HuH-7 (cell line): ENCODE data around the gene DOCK1.
A peak's percentile ranks its signal among the peaks of the same experiment; 100 is the strongest.

Source experiments
- DNase-seq: peaks from one replicate; pipeline ENCODE4 v3.0.0; 2011; ENCODE audit warnings: low spot score

DOCK1 gene

DNA sequence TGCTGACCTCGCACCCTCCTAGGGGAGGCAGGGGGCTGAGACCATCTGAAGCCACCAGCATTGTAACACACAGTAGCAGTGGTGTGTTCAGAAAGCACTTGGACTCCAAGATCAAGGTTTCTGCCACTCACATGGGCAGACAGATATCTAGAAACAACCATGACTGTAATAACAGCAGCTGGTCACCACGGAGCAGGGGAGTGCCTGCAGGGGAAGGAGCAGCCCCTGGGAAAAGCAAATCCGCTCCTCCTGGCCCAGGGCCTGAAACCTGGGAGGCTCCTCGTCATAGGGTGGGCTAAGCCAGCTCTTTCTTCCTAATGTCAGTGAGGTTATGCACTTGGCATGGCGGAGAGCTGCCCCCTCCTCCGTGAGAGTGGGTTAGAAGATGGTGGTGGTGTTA lies 409.6 kb downstream of the DOCK1 start:
- no peak for DNase-seq

GRCh38 chr10:127315888-127316287 lies 410.7 kb downstream of the DOCK1 start:
- no peak for DNase-seq

GRCh38 chr10:127318396-127318795 lies 413.2 kb downstream of the DOCK1 start:
- DNase-seq = no peak

GRCh38 chr10:127319271-127319670 lies 414.0 kb downstream of the DOCK1 start:
- no peak for DNase-seq

DNA sequence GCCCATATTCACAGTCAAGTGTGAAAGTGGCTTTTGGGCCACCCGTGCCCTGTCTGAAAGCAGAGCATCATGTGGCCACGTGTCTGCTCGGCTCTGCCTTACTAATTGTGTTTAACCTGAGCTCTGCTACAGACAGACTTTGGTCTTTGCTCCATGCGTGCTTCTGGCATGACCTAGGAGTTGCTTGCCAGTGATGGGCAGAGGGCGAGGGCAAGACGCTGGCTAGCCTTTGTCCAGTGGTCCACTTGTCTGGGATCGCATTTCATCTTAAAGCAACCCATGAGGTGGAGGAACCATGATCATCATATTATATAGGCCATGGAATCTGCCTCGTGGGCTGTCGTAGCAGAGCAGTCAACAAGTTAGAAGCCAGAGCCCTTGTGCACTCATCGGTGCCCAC lies 414.5 kb downstream of the DOCK1 start:
- DNase-seq = no peak

DNA sequence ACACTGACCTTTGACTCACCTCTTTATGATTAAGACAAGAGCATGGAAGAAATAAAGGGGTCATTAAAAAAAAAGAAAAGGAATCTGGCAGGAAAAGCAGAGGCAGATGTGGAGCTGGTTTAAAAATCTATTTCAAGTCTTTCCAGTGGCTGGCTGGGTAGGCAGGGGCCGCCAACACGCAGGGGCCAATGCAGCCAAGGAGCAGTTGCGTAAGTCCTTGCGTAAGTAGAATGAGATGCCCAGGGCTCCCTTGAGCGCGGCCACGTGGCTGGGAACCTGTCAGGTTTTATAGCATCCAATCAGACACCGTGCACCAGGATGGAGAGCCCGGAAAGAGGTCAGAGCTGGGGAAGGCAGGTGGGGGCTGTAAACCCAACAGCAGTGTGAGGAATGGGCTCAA lies 414.9 kb downstream of the DOCK1 start:
- DNase-seq = no peak

GRCh38 chr10:127322286-127322685 lies 417.1 kb downstream of the DOCK1 start:
- DNase-seq = no peak

DNA sequence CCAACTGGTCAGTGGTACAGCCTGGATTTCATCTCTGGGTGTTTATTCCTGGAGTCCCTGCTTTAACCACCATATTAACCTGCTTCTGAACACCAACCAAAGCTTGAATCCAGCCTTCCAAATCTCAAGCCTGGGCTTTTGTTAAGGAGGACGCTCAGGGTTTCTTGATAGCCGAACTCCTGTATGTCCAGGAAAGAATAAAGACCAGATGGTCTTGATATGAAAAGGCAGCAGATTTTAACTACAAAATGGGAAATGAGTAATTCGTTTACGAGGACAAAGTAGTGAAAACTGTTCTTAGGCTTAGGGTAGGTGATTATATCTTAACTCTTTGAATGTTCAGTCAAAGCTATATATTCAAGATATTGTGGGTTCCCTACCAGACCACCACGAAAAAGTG lies 420.3 kb downstream of the DOCK1 start:
- DNase-seq = no peak

- DNase-seq = no peak
Measured at GRCh38 chr10:127326883-127327282, 421.7 kb downstream of the DOCK1 start.

DNA sequence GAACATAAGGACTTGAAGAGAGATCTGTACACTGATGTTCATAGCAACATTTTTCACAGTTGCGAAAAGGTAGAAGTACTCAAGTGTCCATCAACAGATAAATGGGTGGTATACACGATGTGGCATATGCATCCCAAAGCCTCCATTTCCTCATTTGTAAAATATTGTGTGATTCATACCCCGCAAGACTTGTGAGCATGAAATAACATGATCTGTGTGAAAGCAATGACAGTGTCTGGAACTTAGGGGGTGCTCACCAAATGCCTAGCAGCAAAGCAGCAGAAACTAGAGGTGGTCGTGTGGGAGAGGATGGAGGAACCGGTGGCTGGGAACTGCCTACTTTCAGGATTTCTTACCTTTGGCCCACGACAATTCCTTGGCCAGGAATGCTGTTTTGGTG lies 426.5 kb downstream of the DOCK1 start:
- DNase-seq = no peak

DNA sequence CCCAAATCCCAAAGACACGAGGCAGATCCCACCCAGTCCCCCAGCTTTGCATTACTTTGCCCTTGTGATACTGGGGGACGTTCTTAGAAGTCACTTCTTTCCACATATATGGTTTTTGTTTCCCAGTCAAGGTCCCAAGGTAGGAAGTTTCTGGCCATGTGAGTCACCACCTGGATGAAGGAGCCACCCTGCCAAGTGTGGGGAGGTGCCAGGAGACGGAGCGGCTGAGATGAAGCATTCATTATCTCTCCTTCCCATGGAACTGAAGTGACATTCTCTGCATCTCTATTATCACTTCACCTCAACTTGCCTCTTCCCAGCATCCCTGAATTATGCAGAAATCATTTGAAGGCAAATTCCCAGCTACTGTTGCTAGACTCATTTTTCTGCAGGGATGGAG lies 427.4 kb downstream of the DOCK1 start:
- no peak for DNase-seq

- DNase-seq = no peak
Measured at GRCh38 chr10:127337801-127338200, 432.6 kb downstream of the DOCK1 start.

GRCh38 chr10:127338399-127339110 lies 433.3 kb downstream of the DOCK1 start:
- DNase-seq = no peak

DNA sequence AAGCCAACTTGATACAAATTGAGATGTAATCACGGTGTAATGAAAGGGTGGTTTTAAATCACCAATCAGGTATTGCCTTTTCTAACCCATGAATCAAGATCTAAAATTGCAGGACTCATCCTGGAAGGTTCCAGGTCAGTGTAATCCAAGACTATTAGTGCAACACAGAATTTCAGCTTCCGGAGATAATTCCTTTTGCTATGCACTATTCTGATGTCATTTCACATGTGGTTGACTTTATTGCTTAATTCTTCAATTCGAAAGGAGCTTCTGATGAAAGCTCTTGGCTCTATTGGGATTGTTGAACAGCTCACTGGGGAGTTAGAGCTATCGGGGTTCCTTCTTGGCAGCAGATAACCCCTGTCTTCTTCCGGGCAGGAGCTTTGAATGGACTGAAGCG lies 438.6 kb downstream of the DOCK1 start:
- DNase-seq = no peak

GRCh38 chr10:127344346-127344745 lies 439.1 kb downstream of the DOCK1 start:
- no peak for DNase-seq

GRCh38 chr10:127345231-127345965 lies 440.2 kb downstream of the DOCK1 start:
- no peak for DNase-seq

GRCh38 chr10:127346604-127347003 lies 441.4 kb downstream of the DOCK1 start:
- no peak for DNase-seq

DNA sequence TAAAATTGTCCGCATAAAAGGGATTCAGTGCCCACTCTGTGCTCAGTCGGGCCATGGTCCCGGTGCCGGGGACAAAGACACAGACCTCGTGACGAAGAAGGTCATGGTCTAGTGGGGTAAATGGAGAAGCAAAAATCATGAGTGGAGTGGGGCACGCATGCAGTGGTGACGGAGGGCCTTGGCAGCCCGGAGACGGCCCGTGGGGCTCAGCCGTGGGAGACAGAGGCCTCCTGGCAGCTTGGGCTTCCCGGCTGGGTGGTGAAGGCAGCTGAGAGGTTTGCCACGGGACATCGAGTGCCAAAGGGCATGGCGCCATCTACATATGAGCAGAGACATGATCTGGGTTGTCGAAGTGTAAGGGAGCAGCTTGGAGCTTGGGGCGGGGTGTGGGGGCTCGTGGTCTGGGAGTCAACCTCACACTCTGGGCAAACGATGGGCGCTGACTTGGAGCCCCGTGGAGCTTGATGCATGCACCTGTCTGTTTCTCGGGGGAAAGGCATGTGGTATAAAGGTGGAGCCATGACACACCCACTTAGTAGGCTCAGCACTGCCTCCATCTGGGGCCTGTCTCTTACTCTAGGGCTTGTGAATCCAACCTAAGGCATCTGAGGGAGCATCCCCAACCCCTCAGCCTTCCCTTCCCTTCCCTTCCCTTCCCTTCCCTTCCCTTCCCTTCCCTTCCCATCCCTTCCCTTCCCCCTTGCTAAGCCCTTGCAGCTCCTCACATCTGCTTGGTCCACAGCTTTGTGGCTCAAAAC lies 442.2 kb downstream of the DOCK1 start:
- DNase-seq = no peak

- no peak for DNase-seq
Measured at GRCh38 chr10:127349737-127350136, 444.5 kb downstream of the DOCK1 start.

DNA sequence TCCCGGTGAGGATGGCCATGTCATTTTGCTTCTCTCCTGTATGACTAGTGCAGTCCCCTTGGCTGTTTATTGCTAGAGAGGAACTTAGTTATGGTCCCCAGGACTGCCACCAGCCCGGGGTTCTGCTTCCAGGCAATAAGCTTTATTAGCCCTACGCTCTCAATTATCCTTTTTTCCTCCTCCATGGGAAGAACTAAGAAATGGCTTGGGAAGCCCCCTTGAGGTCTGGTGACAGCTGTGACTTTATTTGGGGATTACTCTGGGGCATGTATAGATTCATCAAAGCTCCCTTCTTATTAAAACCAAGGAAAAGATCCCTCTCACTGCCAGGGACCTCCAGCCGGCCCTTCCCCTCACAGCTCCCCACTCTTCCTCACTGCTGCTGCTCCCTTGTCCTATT lies 446.3 kb downstream of the DOCK1 start:
- no peak for DNase-seq

DNA sequence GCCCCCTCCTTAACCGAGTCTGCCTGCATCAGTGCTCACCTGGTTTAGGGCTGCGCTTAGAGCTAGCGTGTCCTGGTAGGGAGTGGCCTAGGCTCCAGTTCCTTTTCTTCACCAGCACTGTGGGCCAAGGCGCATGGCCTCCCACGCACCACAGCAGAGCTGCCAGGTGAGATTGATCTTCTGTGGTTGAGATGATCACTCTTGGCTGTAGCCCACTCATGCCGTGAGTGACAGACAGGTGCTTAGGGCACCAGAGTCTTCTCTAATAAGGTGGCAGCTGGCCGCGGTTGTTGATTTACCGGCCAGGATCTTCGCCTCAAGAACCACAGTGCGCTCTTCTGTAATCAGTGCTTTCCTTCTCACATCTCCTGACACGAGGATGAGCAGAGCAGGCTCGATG lies 448.3 kb downstream of the DOCK1 start:
- no peak for DNase-seq

DNA sequence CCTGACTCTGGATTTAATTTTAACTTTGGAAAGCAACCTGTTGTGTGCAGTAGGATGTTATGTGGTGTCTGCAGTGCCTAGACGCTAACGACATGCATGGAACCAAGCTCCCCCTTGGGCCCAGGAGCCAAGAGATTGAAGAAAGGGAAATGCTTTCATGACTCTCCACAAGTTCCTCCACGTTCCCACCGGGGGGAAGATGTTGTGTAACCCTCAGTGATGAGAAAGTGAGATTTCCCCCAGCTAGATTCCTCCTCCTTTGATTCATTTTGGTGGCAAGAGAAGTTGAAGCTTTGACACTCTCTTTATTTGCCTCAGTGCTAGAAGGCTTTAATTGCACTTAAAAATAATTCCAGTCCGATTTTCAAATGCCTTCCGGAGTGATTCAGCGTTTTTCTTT lies 449.0 kb downstream of the DOCK1 start:
- no peak for DNase-seq

GRCh38 chr10:127354992-127355391 lies 449.8 kb downstream of the DOCK1 start:
- DNase-seq = peak; percentile 35
